HG02981 (cell line): ENCODE data around the gene UCP3.
A peak's percentile ranks its signal among the peaks of the same experiment; 100 is the strongest.

Experiments
- ATAC-seq: cut with Tn5 transposase; IDR thresholded peaks from one replicate; pipeline ENCODE4 v1.9.1; 2021; ENCODE audit warnings: mild to moderate bottlenecking, moderate library complexity; ENCODE audit not compliant: unreplicated experiment

Gene UCP3

DNA sequence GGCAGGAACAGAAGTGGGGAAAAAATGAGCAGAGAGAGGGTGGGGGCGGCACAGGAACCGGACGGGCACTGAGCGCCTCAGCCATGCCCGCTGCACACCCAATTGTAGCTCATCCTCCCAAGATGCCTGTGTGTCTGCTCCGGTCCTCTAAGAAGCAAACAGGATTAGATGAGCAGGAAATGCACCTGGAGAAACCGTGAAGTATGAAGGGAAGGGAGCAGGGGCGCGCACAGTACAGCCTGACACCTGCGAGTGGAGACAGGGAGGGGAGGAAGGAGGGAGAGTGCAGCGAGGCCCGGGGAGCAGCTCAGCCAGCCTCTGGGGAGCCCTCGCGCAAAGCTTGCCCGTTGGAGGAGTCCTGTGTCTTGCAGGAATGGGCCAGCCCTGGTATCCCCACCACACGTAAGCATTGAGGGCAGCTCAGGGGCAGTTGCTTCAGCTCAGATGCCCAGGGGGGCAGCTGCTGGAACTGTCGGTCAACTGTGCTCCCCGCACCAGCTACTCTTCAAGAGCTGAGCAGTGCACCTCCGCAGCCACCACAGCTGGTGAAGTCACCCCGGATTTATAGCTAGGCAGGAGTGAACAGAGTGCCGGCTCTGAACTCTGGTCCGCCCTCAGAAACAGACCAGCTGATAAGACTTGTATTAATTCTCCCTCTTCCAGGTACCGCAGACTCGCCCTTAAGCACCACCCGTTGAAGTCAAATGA lies 51.1 kb downstream of the UCP3 start:
- no peak for ATAC-seq

DNA sequence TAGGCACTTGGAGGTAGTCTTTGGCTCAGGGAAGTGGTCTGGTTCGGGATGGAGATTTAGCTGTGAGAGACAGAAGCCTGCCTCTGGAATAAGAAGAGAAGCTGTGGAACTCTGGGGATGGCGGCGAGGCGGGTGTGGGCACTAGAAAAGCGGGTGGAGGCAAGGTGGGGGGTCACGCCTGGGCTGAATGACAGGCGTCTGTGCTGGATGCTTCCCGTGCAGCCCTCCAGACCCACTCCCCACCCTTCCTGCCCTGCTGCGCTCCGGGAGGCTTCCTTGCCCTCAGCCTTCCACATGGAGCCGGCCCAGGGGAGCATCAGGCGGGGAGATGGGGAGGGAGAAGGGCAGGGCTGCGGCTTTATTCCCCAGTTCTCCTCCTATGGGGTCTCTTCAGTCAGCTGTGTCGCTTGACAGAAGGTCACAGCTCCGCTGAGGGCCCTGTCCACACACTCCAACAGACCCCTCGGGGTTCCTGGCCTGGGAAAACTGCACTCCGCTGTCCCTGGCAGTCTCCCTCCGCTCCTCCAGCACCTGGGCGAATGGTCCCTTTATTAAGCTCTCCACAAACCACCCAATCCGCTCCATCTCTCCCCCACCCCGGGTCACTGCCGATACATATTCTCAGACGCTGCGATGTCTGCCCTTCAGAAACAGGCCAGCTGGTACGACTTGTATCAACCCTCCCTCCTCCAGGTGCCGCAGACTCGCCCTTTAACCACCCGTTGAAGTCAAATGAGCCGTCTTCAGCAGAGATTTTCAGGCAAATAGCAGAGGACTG lies 51.8 kb downstream of the UCP3 start:
- ATAC-seq = no peak

DNA sequence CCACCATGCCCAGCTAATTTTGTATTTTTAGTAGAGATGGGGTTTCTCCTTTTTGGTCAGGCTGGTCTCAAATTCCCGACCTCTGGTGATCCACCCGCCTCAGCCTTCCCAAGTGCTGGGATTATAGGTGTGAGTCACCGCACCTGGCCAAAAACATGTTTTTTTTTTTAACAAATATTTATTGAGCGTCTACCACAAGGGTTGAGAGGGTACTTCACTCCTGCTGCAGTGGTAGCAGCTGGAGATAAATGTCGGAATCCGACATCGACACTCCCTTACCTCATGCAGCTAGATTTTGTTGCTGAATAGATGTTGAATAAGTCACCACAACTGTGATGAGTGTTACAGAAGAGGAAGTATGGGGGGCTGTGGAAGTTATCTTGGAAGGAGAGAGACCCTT lies 57.1 kb downstream of the UCP3 start:
- no peak for ATAC-seq

DNA sequence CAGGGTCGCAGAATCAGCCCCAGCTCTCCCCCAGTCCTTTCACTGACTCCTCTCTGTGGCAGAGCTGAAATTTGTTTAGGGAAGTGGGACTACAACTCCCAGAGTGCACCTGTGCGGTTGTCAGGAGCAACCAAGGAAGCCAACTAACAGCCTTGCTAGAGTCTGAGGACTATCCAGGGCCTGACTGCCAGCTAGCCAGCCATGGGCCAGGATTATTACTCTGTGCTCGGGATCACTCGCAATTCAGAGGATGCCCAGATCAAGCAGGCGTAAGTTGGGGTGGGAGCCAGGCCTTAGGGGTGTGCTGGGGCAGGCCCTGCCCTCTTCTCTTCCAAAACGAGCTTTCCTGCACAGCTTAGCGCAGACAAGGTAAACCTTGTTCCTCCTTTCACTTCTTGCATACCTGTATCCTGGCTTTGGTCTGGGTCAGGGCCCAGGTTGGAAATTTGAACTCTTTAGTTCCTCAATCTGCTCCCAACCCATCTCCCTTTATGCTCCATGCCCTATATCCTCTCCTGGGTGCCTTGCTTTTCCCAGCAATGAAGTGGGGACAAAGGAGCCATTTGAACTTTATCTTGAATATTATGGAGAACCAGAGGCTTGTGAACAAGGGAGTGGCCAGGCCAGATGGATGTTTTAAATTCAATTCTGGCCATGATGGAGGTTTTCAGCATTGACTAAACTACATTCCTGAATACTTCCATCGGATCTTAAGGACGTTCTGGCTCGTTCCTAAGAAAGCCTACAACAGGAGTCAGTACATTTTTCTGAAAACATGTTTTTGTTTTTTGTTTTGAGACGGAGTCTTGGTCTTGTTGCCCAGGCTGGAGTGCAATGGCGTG lies 57.8 kb downstream of the UCP3 start, which contains the start of gene DNAJB13:
Gene DNAJB13 (plus strand): TSS at position 158 of the 842 bp plus-strand sequence. CDS start 44 bp downstream, at position 202.
- peak; percentile 89 for ATAC-seq
